ENCODE measurements around the gene SMIM36.

DNA sequence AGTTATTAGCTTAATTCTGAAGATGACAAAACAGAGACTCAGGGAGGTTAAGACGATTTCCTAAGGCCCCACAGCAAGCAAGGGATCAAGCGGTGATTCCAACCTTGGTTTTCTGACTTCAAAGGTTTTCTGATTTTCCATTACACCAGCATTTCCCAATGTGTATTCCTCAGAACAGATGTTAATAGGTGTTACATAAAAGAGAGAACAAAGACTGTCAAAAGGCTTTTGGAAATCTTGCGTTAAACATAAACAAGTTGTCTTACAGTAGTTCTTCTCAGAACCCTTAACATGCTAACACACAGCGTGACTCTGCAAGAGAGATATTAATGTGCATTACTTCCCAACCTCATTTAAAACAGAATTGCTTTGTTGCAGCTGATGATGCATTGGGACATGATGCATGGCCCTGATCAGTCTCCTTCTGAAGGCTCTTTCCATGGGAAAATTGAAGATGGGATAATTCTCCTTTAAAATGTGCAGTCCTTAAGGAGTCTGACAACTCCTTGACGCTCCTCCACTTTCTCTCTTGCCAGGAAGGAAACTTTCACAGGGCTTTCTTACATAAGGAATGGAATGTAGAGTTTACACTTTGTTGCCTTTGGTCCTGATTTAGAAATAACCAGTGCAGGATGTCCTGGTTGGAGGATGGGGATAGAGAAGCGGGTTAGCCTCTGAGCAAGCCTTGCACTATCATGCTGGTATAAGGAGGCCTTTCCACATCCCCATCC, 68.1 kb downstream of the SMIM36 start:
- no peak for TF ChIP-seq POLR2AphosphoS5 (IDR thresholded peaks at IDR 0.05)
- TF ChIP-seq, protein P1, sequence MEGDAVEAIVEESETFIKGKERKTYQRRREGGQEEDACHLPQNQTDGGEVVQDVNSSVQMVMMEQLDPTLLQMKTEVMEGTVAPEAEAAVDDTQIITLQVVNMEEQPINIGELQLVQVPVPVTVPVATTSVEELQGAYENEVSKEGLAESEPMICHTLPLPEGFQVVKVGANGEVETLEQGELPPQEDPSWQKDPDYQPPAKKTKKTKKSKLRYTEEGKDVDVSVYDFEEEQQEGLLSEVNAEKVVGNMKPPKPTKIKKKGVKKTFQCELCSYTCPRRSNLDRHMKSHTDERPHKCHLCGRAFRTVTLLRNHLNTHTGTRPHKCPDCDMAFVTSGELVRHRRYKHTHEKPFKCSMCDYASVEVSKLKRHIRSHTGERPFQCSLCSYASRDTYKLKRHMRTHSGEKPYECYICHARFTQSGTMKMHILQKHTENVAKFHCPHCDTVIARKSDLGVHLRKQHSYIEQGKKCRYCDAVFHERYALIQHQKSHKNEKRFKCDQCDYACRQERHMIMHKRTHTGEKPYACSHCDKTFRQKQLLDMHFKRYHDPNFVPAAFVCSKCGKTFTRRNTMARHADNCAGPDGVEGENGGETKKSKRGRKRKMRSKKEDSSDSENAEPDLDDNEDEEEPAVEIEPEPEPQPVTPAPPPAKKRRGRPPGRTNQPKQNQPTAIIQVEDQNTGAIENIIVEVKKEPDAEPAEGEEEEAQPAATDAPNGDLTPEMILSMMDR (IDR thresholded peaks at IDR 0.05), result no peak
